ENCODE results near the gene UBE2J2.

UBE2J2 gene

GRCh38 chr1:1273512-1274298, at the start of gene UBE2J2:
TSS of gene UBE2J2 (minus strand) at chr1:1273854. CDS start at chr1:1267992, 5,862 bp downstream.
- Histone ChIP-seq H3K9me3 (ENCODE audit: low read depth, low read length) (no peaks in the 10 kb centered on the region), H3K36me3 (ENCODE audit: insufficient read depth, low read length) (peaks cover 13% of the 10 kb centered on the region), H3K27ac (peak within 1 kb of the TSS; percentile 70; the same call in 1 of the 2 replicates), H3K4me3 (peak within 1 kb of the TSS; percentile 92), H3K9ac (ENCODE audit: insufficient read length) (peak within 1 kb of the TSS; percentile 97)
- TF ChIP-seq POLR2AphosphoS5 (IDR thresholded peaks at IDR 0.05; ENCODE audit: borderline replicate concordance, low read depth, low read length) = peak; percentile 91
- TF ChIP-seq EZH2 (IDR thresholded peaks at IDR 0.05) = no peak
- DNase-seq (ENCODE audit: low read depth, low spot score) = peak; percentile 39

- no peak overlapping the region for H3K9ac ChIP-seq (ENCODE audit: insufficient read length)
- H3K4me3 ChIP-seq = peak overlapping the region; percentile 54; the same call in 1 of the 2 replicates
- DNase-seq (ENCODE audit: low read depth, low spot score) = no peak
- H3K27ac ChIP-seq = no peak overlapping the region
- H3K9me3 ChIP-seq (ENCODE audit: low read depth, low read length) = no peaks in the 10 kb centered on the region
- H3K36me3 ChIP-seq (ENCODE audit: insufficient read depth, low read length) = peaks cover 13% of the 10 kb centered on the region; the same call in 1 of the 2 replicates
- TF ChIP-seq POLR2AphosphoS5 (IDR thresholded peaks at IDR 0.05; ENCODE audit: borderline replicate concordance, low read depth, low read length) (no peak), FOXP2 (optimal IDR thresholded peaks at IDR 0.05; ENCODE audit: control extremely low read depth, extremely low read length, insufficient read depth) (no peak), EZH2 (IDR thresholded peaks at IDR 0.05) (no peak)
Observed at GRCh38 chr1:1322952-1323351, 49.3 kb upstream of the UBE2J2 start.

DNA sequence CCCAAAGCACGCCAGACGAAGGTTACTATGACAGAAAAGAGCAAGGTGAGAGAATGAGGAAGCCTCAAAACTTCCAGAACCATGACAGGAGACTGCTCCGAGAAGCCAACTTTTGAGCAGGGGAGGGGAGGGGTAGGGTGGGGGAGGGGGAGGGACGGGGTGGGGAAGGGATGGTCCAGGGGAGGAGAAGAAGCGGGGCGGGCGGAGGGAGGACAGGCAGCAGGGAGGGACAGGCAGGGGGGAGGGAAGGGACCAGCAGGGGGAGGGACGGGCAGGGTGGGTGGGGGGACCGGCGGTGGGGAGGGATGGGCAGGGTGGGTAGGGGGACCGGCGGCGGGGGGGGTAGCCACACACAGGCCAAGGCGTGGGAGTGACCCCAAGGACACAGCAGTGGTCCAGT, 48.8 kb upstream of the UBE2J2 start:
- no peak overlapping the region for H3K4me3 ChIP-seq
- TF ChIP-seq POLR2AphosphoS5 (IDR thresholded peaks at IDR 0.05; ENCODE audit: borderline replicate concordance, low read depth, low read length) (no peak), EZH2 (IDR thresholded peaks at IDR 0.05) (no peak), FOXP2 (optimal IDR thresholded peaks at IDR 0.05; ENCODE audit: control extremely low read depth, extremely low read length, insufficient read depth) (no peak)
- H3K27ac ChIP-seq = no peak overlapping the region
- H3K9me3 ChIP-seq (ENCODE audit: low read depth, low read length) = no peaks in the 10 kb centered on the region
- no peak for DNase-seq (ENCODE audit: low read depth, low spot score)
- peaks cover 14% of the 10 kb centered on the region; the same call in 1 of the 2 replicates for H3K36me3 ChIP-seq (ENCODE audit: insufficient read depth, low read length)
- H3K9ac ChIP-seq (ENCODE audit: insufficient read length) = no peak overlapping the region

- Histone ChIP-seq H3K36me3 (ENCODE audit: insufficient read depth, low read length) (peaks cover 14% of the 10 kb centered on the region; the same call in 1 of the 2 replicates), H3K9me3 (ENCODE audit: low read depth, low read length) (no peaks in the 10 kb centered on the region), H3K9ac (ENCODE audit: insufficient read length) (no peak overlapping the region), H3K27ac (no peak overlapping the region), H3K4me3 (no peak overlapping the region)
- TF ChIP-seq POLR2AphosphoS5 (IDR thresholded peaks at IDR 0.05; ENCODE audit: borderline replicate concordance, low read depth, low read length) (no peak), FOXP2 (optimal IDR thresholded peaks at IDR 0.05; ENCODE audit: control extremely low read depth, extremely low read length, insufficient read depth) (no peak), EZH2 (IDR thresholded peaks at IDR 0.05) (no peak)
- DNase-seq (ENCODE audit: low read depth, low spot score) = no peak
Observed at GRCh38 chr1:1321477-1321876, 47.8 kb upstream of the UBE2J2 start.

- Histone ChIP-seq H3K9ac (ENCODE audit: insufficient read length) (no peak overlapping the region), H3K27ac (no peak overlapping the region), H3K4me3 (no peak overlapping the region), H3K9me3 (ENCODE audit: low read depth, low read length) (no peaks in the 10 kb centered on the region), H3K36me3 (ENCODE audit: insufficient read depth, low read length) (peaks cover 14% of the 10 kb centered on the region; the same call in 1 of the 2 replicates)
- no peak for DNase-seq (ENCODE audit: low read depth, low spot score)
- TF ChIP-seq POLR2AphosphoS5 (IDR thresholded peaks at IDR 0.05; ENCODE audit: borderline replicate concordance, low read depth, low read length) (no peak), EZH2 (IDR thresholded peaks at IDR 0.05) (no peak), FOXP2 (optimal IDR thresholded peaks at IDR 0.05; ENCODE audit: control extremely low read depth, extremely low read length, insufficient read depth) (no peak)
Observed at GRCh38 chr1:1320666-1321448, 47.2 kb upstream of the UBE2J2 start.

GRCh38 chr1:1319646-1319941, 45.9 kb upstream of the UBE2J2 start:
- Histone ChIP-seq H3K9ac (ENCODE audit: insufficient read length) (no peak overlapping the region), H3K36me3 (ENCODE audit: insufficient read depth, low read length) (peaks cover 18% of the 10 kb centered on the region; the same call in 1 of the 2 replicates), H3K27ac (no peak overlapping the region), H3K4me3 (no peak overlapping the region), H3K9me3 (ENCODE audit: low read depth, low read length) (no peaks in the 10 kb centered on the region)
- DNase-seq (ENCODE audit: low read depth, low spot score) = no peak
- no peak for TF ChIP-seq EZH2 (IDR thresholded peaks at IDR 0.05)
- TF ChIP-seq FOXP2 (optimal IDR thresholded peaks at IDR 0.05; ENCODE audit: control extremely low read depth, extremely low read length, insufficient read depth) = no peak
- TF ChIP-seq POLR2AphosphoS5 (IDR thresholded peaks at IDR 0.05; ENCODE audit: borderline replicate concordance, low read depth, low read length) = no peak

GRCh38 chr1:1318777-1319645, 45.4 kb upstream of the UBE2J2 start:
- Histone ChIP-seq H3K36me3 (ENCODE audit: insufficient read depth, low read length) (peaks cover 24% of the 10 kb centered on the region; the same call in 1 of the 2 replicates), H3K27ac (no peak overlapping the region), H3K9me3 (ENCODE audit: low read depth, low read length) (no peaks in the 10 kb centered on the region), H3K9ac (ENCODE audit: insufficient read length) (no peak overlapping the region), H3K4me3 (no peak overlapping the region)
- no peak for DNase-seq (ENCODE audit: low read depth, low spot score)
- TF ChIP-seq EZH2 (IDR thresholded peaks at IDR 0.05) = no peak
- no peak; the same call in 1 of the 2 replicates for TF ChIP-seq POLR2AphosphoS5 (IDR thresholded peaks at IDR 0.05; ENCODE audit: borderline replicate concordance, low read depth, low read length)
- no peak for TF ChIP-seq FOXP2 (optimal IDR thresholded peaks at IDR 0.05; ENCODE audit: control extremely low read depth, extremely low read length, insufficient read depth)
